Mucosa of stomach (tissue), 1 donor: ENCODE data around the gene NINL.

Experiments
- H3K27me3 ChIP-seq: one replicate; pipeline ENCODE4 v1.7.0; 2013; ENCODE audit warnings: mild to moderate bottlenecking, low read length; ENCODE audit not compliant: control insufficient read depth, insufficient read depth
- H3K36me3 ChIP-seq: one replicate; pipeline ENCODE4 v1.7.0; 2013; ENCODE audit warnings: low read length; ENCODE audit not compliant: control insufficient read depth, insufficient read depth
- H3K4me1 ChIP-seq: one replicate; pipeline ENCODE4 v1.7.0; 2013; ENCODE audit warnings: mild to moderate bottlenecking, low read length; ENCODE audit not compliant: control insufficient read depth, insufficient read depth
- H3K4me3 ChIP-seq: one replicate; pipeline ENCODE4 v1.7.0; 2013; ENCODE audit warnings: low read length
- H3K9ac ChIP-seq: one replicate; pipeline ENCODE4 v1.7.0; 2013; ENCODE audit warnings: mild to moderate bottlenecking, low read length, moderate library complexity
- H3K9me3 ChIP-seq: one replicate; pipeline ENCODE4 v1.7.0; 2013; ENCODE audit warnings: mild to moderate bottlenecking, low read length, moderate library complexity; ENCODE audit not compliant: control insufficient read depth
- donor health status: Pancreatic carcinoma.

NINL gene

GRCh38 chr20:25459111-25459830 lies 126.1 kb downstream of the NINL start:
- Histone ChIP-seq H3K4me1 (no peaks in the 10 kb centered on the region), H3K36me3 (no peaks in the 10 kb centered on the region), H3K4me3 (no peak overlapping the region), H3K27me3 (no peaks in the 10 kb centered on the region), H3K9me3 (no peaks in the 10 kb centered on the region), H3K9ac (no peak overlapping the region)

GRCh38 chr20:25457886-25458680 lies 127.2 kb downstream of the NINL start:
- no peaks in the 10 kb centered on the region for H3K27me3 ChIP-seq
- H3K9ac ChIP-seq: no peak overlapping the region
- H3K4me1 ChIP-seq: no peaks in the 10 kb centered on the region
- no peaks in the 10 kb centered on the region for H3K9me3 ChIP-seq
- no peaks in the 10 kb centered on the region for H3K36me3 ChIP-seq
- H3K4me3 ChIP-seq: no peak overlapping the region

GRCh38 chr20:25454153-25454900 lies 131.0 kb downstream of the NINL start:
- Histone ChIP-seq H3K4me3 (no peak overlapping the region), H3K27me3 (no peaks in the 10 kb centered on the region), H3K36me3 (no peaks in the 10 kb centered on the region), H3K4me1 (no peaks in the 10 kb centered on the region), H3K9ac (no peak overlapping the region), H3K9me3 (no peaks in the 10 kb centered on the region)

- Histone ChIP-seq H3K4me1 (no peaks in the 10 kb centered on the region), H3K9ac (no peak overlapping the region), H3K4me3 (no peak overlapping the region), H3K9me3 (no peaks in the 10 kb centered on the region), H3K27me3 (no peaks in the 10 kb centered on the region), H3K36me3 (no peaks in the 10 kb centered on the region)
These were observed 132.1 kb downstream of the NINL start for GRCh38 chr20:25453035-25453810.

- H3K4me3 ChIP-seq: no peak overlapping the region
- no peak overlapping the region for H3K9ac ChIP-seq
- H3K9me3 ChIP-seq: no peaks in the 10 kb centered on the region
- no peaks in the 10 kb centered on the region for H3K4me1 ChIP-seq
- no peaks in the 10 kb centered on the region for H3K36me3 ChIP-seq
- no peaks in the 10 kb centered on the region for H3K27me3 ChIP-seq
These were observed 133.0 kb downstream of the NINL start for GRCh38 chr20:25452333-25452732.

GRCh38 chr20:25447671-25448070 lies 137.7 kb downstream of the NINL start:
- no peaks in the 10 kb centered on the region for H3K9me3 ChIP-seq
- H3K9ac ChIP-seq: no peak overlapping the region
- no peaks in the 10 kb centered on the region for H3K27me3 ChIP-seq
- no peak overlapping the region for H3K4me3 ChIP-seq
- H3K36me3 ChIP-seq: no peaks in the 10 kb centered on the region
- no peaks in the 10 kb centered on the region for H3K4me1 ChIP-seq

- Histone ChIP-seq H3K9me3 (no peaks in the 10 kb centered on the region), H3K36me3 (no peaks in the 10 kb centered on the region), H3K9ac (no peak overlapping the region), H3K4me1 (no peaks in the 10 kb centered on the region), H3K4me3 (no peak overlapping the region), H3K27me3 (no peaks in the 10 kb centered on the region)
These were observed 140.8 kb downstream of the NINL start for GRCh38 chr20:25444556-25444955.

GRCh38 chr20:25439328-25439727 lies 146.0 kb downstream of the NINL start:
- Histone ChIP-seq H3K9ac (no peak overlapping the region), H3K36me3 (no peaks in the 10 kb centered on the region), H3K9me3 (no peaks in the 10 kb centered on the region), H3K27me3 (no peaks in the 10 kb centered on the region), H3K4me1 (no peaks in the 10 kb centered on the region), H3K4me3 (no peak overlapping the region)

- no peaks in the 10 kb centered on the region for H3K9me3 ChIP-seq
- no peak overlapping the region for H3K9ac ChIP-seq
- no peaks in the 10 kb centered on the region for H3K4me1 ChIP-seq
- H3K36me3 ChIP-seq: no peaks in the 10 kb centered on the region
- no peak overlapping the region for H3K4me3 ChIP-seq
- H3K27me3 ChIP-seq: no peaks in the 10 kb centered on the region
These were observed 148.2 kb downstream of the NINL start for GRCh38 chr20:25437153-25437581.

GRCh38 chr20:25424536-25424935 lies 160.8 kb downstream of the NINL start:
- Histone ChIP-seq H3K4me1 (no peaks in the 10 kb centered on the region), H3K9ac (no peak overlapping the region), H3K27me3 (no peaks in the 10 kb centered on the region), H3K36me3 (no peaks in the 10 kb centered on the region), H3K4me3 (no peak overlapping the region), H3K9me3 (no peaks in the 10 kb centered on the region)

GRCh38 chr20:25422032-25422431 lies 163.3 kb downstream of the NINL start:
- H3K27me3 ChIP-seq: no peaks in the 10 kb centered on the region
- H3K4me1 ChIP-seq: no peaks in the 10 kb centered on the region
- H3K9ac ChIP-seq: no peak overlapping the region
- no peak overlapping the region for H3K4me3 ChIP-seq
- no peaks in the 10 kb centered on the region for H3K36me3 ChIP-seq
- H3K9me3 ChIP-seq: no peaks in the 10 kb centered on the region
